IPS-18a (cell line): Measurements from ENCODE around the gene NR4A2.
"Not testable (repeated sequence)": the region's sequence is repeated elsewhere in the genome, so short reads cannot be mapped to it uniquely, and the experiment has no call there.

Experiments used
- H3K27ac ChIP-seq: one replicate; pipeline ENCODE4 v1.5.1; 2013; ENCODE audit warnings: low read length
- H3K27me3 ChIP-seq: one replicate; pipeline ENCODE4 v1.6.1; 2013; ENCODE audit warnings: mild to moderate bottlenecking, low read length; ENCODE audit not compliant: control insufficient read depth, insufficient read depth
- H3K36me3 ChIP-seq: one replicate; pipeline ENCODE4 v1.6.1; 2013; ENCODE audit warnings: low read depth, low read length; ENCODE audit not compliant: control insufficient read depth
- H3K4me1 ChIP-seq: one replicate; pipeline ENCODE4 v1.6.1; 2013; ENCODE audit warnings: low read depth, low read length; ENCODE audit not compliant: control insufficient read depth
- H3K4me3 ChIP-seq: one replicate; pipeline ENCODE4 v1.5.1; 2013; ENCODE audit warnings: low read length
- H3K9ac ChIP-seq: one replicate; pipeline ENCODE4 v1.6.1; 2013; ENCODE audit warnings: mild to moderate bottlenecking, low read length, moderate library complexity
- H3K9me3 ChIP-seq: one replicate; pipeline ENCODE4 v1.6.1; 2013; ENCODE audit warnings: low read depth, low read length; ENCODE audit not compliant: control insufficient read depth

Gene NR4A2

GRCh38 chr2:156311976-156312375 lies 20.5 kb downstream of the NR4A2 start:
- H3K4me1 ChIP-seq, result no peaks in the 10 kb centered on the region
- no peaks in the 10 kb centered on the region for H3K27me3 ChIP-seq
- H3K9me3 ChIP-seq, result no peaks in the 10 kb centered on the region
- H3K4me3 ChIP-seq, result no peak overlapping the region
- no peaks in the 10 kb centered on the region for H3K36me3 ChIP-seq
- H3K27ac ChIP-seq, result no peak overlapping the region
- no peak overlapping the region for H3K9ac ChIP-seq

- Histone ChIP-seq H3K4me3 (no peak overlapping the region), H3K27ac (no peak overlapping the region)
Observed at GRCh38 chr2:156310773-156311172, 21.7 kb downstream of the NR4A2 start.

GRCh38 chr2:156309917-156310316 lies 22.6 kb downstream of the NR4A2 start:
- Histone ChIP-seq H3K9me3 (no peaks in the 10 kb centered on the region), H3K36me3 (no peaks in the 10 kb centered on the region), H3K27me3 (no peaks in the 10 kb centered on the region), H3K4me1 (no peaks in the 10 kb centered on the region), H3K4me3 (no peak overlapping the region), H3K9ac (no peak overlapping the region), H3K27ac (no peak overlapping the region)

More at GRCh38 chr2:156310773-156311172, 21.7 kb downstream of the NR4A2 start:
- Histone ChIP-seq H3K9ac (no peak overlapping the region), H3K4me1 (no peaks in the 10 kb centered on the region), H3K36me3 (no peaks in the 10 kb centered on the region), H3K9me3 (no peaks in the 10 kb centered on the region), H3K27me3 (no peaks in the 10 kb centered on the region)

- H3K4me1 ChIP-seq, result no peaks in the 10 kb centered on the region
- H3K4me3 ChIP-seq, result no peak overlapping the region
- H3K9ac ChIP-seq, result no peak overlapping the region
- no peaks in the 10 kb centered on the region for H3K27me3 ChIP-seq
- H3K36me3 ChIP-seq, result no peaks in the 10 kb centered on the region
- no peak overlapping the region for H3K27ac ChIP-seq
- H3K9me3 ChIP-seq, result no peaks in the 10 kb centered on the region
Observed at GRCh38 chr2:156309167-156309566, 23.4 kb downstream of the NR4A2 start.

- Histone ChIP-seq H3K4me1 (no peaks in the 10 kb centered on the region), H3K36me3 (no peaks in the 10 kb centered on the region), H3K9me3 (no peaks in the 10 kb centered on the region), H3K27ac (no peak overlapping the region), H3K9ac (no peak overlapping the region), H3K4me3 (no peak overlapping the region), H3K27me3 (no peaks in the 10 kb centered on the region)
Observed at GRCh38 chr2:156306821-156307220, 25.7 kb downstream of the NR4A2 start.

GRCh38 chr2:156305121-156305520 lies 27.4 kb downstream of the NR4A2 start:
- H3K9me3 ChIP-seq, result no peaks in the 10 kb centered on the region
- no peak overlapping the region for H3K4me3 ChIP-seq
- H3K9ac ChIP-seq, result no peak overlapping the region
- H3K27me3 ChIP-seq, result no peaks in the 10 kb centered on the region
- H3K36me3 ChIP-seq, result no peaks in the 10 kb centered on the region
- no peaks in the 10 kb centered on the region for H3K4me1 ChIP-seq
- H3K27ac ChIP-seq, result no peak overlapping the region

GRCh38 chr2:156300337-156300736 lies 32.2 kb downstream of the NR4A2 start:
- Histone ChIP-seq H3K4me3 (no peak overlapping the region), H3K27ac (no peak overlapping the region), H3K9me3 (no peaks in the 10 kb centered on the region), H3K4me1 (no peaks in the 10 kb centered on the region), H3K9ac (no peak overlapping the region), H3K27me3 (no peaks in the 10 kb centered on the region), H3K36me3 (no peaks in the 10 kb centered on the region)

GRCh38 chr2:156294945-156295580 lies 37.5 kb downstream of the NR4A2 start:
- Histone ChIP-seq H3K9me3 (no peaks in the 10 kb centered on the region), H3K4me1 (no peaks in the 10 kb centered on the region), H3K9ac (no peak overlapping the region), H3K36me3 (no peaks in the 10 kb centered on the region), H3K27ac (no peak overlapping the region), H3K27me3 (no peaks in the 10 kb centered on the region), H3K4me3 (no peak overlapping the region)

GRCh38 chr2:156293382-156293781 lies 39.1 kb downstream of the NR4A2 start:
- not testable (repeated sequence) for H3K9ac ChIP-seq, H3K4me3 ChIP-seq, H3K36me3 ChIP-seq, H3K27ac ChIP-seq, H3K9me3 ChIP-seq, H3K4me1 ChIP-seq, H3K27me3 ChIP-seq

- Histone ChIP-seq H3K4me3 (no peak overlapping the region), H3K9ac (no peak overlapping the region), H3K4me1 (no peaks in the 10 kb centered on the region), H3K27me3 (no peaks in the 10 kb centered on the region), H3K27ac (no peak overlapping the region), H3K9me3 (no peaks in the 10 kb centered on the region), H3K36me3 (no peaks in the 10 kb centered on the region)
Observed at GRCh38 chr2:156279446-156280150, 52.9 kb downstream of the NR4A2 start.
